ENCODE results near the gene MOSPD3.

DNA sequence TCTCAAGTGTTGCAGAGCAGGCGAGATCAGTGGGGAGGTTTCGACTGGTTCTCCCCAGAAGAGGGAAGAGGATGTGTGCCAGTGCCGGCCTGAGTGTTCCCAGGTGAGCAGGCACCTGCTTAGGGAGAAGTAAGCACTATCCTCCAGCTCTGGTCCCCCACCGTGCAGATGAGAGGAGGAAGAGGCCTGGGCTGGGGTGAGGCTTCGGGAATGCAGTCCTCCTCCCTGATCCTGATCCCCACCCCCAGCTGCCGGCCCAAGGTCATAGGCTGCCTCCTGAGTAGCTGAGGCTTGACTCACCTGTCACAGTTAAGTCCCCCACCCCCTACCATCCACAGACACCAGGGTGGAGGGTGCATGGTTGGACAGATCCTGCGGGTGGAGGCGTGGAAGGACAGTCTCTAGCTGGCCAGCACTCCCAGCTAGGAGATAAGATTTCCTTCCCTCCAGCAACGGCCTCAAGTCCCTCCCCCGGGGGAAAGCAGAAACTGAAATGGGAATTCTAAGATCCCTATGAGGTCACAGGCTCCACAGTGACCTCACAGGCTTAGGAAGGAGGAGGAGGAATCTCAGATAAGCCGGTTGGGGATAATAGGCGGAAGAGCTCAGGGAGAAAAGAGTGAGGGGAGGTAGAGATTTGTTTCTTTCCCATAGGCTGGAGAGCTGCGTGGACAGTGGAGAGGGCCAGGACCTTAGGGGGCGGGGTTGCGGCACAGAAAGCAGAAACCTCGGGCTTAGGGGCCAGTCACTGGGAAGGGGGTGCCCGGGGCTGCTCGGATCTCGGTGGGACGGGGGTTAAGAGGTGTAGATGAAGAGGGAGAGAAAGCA is 27.4 kb upstream of the MOSPD3 start:
- no peak for TF ChIP-seq CTCF (IDR thresholded peaks at IDR 0.05; ENCODE audit: low read depth, low read length, poor library complexity, severe bottlenecking)
- no peak for TF ChIP-seq EZH2phosphoT487 (IDR thresholded peaks at IDR 0.05; ENCODE audit: borderline replicate concordance, low read length)
